GM19351 (cell line): Measurements from ENCODE around the gene NAB1.
"Not testable (repeated sequence)": the region's sequence is repeated elsewhere in the genome, so short reads cannot be mapped to it uniquely, and the experiment has no call there.

ENCODE experiments used
- ATAC-seq: cut with Tn5 transposase; IDR thresholded peaks from one replicate; pipeline ENCODE4 v1.9.1; 2021; ENCODE audit warnings: mild to moderate bottlenecking, moderate library complexity; ENCODE audit not compliant: unreplicated experiment

The NAB1 gene

DNA sequence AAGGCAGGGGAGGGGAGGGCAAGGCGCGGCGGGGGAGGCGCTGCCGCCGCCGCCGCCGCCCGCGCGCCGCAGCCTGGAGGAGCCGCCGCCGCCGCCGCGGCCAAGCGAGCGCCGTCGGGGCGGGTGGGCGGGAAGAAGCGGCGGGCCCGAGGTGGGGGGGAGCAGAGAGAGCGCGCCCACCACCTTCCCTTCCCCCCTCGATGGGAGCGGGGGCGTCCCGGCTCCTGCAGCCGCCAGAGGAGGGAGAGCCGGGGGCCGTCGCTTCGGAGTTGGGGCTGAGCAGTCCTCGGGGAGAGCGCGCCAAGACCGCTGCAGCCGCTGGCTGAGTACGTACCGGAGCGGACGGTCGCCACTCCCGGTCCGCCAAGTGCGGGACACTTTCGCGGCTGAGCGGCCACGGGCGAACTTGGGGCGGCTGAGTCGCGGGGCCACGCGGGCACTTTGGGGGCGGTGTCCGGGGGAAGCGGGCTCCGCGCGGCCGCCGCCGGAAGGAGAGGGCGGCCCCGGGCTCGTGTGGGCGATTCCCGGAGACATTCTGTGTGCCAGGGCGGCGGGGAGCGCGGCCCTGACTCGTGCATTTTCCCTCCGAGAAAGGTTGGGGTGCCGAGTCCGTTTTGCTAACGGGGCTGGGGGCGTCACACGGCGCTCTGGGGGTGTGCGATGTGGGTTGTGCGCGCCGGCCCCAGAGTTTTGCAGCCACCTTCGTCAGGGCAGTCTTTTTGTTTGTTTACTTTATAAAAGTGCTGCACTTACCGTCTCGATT is at the start of gene NAB1:
TSS of gene NAB1 (plus strand) at position 49 of the 763 bp plus-strand sequence. CDS start 10,094 bp downstream, outside the sequence.
- peak; percentile 47 for ATAC-seq

DNA sequence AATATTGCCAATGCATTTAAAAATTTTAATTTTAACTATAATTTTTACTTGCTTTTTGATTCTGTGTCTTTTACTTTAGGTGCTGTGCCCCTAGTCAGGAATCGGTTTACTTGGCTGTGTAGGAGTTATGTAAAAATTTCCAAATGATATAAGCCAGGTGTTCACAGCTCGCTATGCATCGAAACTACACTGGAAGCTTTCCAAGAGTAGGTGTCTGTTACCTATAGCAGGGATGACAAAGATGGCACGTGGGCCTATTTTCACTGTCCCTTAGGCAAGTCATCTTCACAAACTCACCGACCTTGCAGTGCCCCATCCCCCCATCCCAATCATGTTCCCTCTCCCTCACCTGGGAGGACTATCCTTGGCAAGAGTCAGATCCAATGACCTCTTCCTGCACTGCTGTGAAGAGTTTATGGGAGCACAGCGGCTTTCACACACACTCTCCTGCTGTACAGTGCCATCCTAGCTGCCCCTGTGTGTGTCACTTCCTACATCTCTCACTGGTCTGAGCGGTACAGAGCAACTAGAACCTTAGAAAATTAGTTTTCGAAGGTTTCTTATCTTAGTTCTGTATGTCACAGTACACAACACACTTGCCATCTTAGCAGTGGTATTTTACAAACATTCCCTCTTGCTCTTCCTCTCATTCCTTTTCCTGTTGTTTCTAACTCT is 49.2 kb upstream of the NAB1 start:
- ATAC-seq, result no peak

DNA sequence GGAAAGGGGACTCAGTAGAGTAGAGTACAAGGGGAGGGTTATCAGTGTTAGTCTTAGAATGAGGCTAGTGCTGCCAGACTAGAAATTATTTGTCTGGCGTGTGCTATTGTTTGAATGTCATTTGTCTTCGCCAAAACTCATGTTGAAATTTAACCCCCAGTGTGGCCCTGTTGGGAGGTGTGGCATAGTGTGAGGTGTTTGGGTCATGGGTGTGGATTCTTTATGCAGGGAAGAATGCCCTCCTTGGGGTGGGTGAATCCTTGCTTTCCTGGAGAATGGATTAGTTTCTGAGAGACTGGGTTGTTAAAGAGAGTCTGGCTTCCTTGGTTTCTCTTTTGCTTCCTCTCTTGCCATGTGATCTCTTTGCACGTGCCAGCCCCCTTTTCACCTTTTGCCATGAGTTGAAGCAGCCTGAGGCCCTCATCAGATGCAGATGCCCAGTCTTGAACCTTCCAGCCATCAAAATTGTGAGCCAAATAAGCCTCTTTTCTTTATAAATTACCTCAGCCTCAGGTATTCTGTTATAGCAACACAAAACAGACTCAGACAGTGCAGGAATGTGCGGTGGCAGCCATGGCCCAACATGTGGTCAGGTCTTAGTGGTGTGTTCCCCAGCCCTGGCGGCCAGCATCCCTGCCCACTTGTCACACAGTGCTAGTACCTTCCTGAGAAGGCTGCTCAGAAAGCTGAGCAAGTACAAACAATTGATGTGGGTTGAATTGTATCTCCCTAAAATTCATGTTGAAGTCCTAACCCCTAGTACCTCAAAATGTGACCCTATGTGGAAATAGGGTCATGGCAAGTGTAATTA is 48.4 kb upstream of the NAB1 start:
- no peak for ATAC-seq

DNA sequence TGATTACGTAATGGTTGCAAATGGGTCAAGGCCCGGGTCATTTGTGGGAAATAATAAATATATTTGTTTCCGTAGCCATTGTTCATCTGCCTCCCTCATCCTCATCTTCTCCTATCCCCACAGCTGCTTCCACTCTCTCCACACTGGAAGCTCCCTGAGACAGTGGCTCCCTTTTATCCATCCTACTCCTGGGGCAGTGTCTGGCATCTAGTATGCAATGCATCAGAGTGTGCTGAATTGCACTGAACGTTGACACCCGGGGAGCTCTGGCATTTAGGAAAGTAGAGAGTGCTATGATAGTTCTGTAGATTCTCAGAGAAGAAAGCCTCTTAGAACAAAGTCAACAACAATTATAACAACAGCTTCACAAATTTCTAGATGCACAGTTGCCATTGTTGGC is 45.5 kb upstream of the NAB1 start:
- ATAC-seq, result no peak

DNA sequence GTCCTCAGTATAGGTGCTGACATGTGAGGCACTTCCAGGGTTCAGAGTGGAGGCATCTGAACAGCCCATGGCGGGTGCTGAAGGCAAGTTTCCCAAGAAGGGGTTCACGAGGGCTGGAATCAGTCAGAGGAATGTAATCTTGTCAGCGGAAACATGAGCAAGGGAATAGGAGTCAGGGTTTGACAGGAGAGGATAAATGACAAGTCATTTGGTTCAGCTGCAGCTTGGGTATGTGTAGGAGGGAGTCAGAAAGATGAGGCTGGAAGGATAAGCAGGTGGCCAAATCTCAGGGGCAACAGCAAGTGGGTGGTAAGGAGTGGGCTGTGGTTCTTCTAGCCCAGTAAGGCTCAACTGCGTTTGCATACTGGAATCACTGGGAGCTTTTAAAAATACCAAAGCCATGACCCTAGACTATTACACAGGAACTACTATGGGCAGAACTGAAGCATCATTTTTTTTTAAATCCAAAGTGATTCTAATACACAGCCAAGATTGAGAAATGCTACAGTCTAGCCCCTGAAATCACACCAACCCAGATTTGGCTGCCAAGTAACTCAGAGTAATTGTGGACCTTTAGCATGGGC is 41.8 kb upstream of the NAB1 start:
- ATAC-seq, result peak; percentile 44

DNA sequence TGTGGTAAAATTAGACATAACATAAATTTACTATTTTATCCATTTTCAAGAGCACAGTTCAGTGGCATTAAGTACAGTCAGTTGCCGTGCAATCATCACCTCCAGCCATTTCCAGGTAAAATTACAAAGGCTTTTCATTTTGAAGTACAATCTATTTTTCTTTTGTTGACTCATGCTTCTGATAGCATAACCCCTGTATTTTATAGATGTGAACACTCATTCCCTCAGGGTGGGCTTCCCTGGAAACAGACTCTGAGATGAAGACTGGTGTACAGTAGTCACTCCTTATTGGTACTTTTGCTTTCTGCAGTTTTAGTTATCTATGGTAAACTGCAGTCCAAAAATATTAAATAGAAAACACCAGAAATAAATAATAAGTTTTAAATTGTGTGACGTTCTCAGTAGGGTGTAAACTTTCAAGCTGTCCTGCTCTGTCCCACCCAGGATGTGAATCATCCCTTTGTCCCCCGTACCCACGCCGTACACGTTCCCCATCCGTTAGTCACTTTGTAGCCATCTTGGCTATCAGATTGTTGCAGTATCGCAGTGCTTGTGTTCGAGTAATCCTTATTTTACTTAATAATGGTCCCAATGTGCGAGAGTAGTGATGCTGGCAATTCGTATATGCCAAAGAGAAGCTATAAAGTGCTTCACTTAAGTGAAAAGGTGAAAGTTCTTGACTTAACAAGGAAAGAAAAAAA is 41.1 kb upstream of the NAB1 start:
- ATAC-seq, result no peak

DNA sequence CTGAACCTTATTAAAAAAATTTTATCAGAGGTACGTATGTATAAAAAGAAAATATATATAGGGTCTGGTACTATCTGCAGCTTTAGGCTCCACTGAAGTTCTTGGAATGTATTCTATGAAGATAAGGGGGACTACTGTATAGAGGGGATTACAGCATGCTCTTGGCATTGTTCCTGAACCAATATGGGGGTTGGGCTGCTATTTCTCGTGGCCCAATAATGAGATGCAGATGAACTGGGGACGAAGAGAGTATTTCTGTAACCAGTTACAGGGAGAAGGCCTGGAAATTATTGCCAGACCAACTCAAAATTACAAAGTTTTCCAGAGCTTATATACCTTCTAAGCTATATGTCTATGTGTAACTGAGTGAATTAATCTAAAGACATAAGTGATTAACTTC is 40.0 kb upstream of the NAB1 start:
- not testable (repeated sequence) for ATAC-seq

DNA sequence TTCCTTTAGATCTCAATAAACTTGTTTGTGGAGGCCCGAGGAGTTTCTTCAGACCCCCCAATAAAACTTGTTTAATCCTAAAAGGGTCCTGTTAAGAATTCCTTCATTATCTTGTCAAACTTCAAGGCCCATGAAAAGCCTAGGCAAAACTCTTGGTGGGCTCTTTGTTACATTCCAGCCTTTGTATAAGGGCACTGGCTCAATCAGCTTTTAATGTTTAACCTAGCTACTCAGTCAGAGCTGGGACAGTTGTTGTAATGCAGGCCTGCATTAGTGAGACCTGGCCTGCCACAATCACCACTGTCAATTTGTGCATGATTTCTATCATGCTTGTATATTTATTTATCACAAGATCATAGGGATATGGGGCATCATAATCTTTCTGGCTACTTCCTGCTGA is 39.5 kb upstream of the NAB1 start:
- ATAC-seq, result not testable (repeated sequence)

GRCh38 chr2:190610528-190610927 is 38.4 kb upstream of the NAB1 start:
- not testable (repeated sequence) for ATAC-seq

GRCh38 chr2:190615555-190616200 is 33.2 kb upstream of the NAB1 start:
- ATAC-seq, result no peak

- no peak for ATAC-seq
Observed at GRCh38 chr2:190618030-190618429, 30.9 kb upstream of the NAB1 start.

- no peak for ATAC-seq
Observed at GRCh38 chr2:190625691-190626090, 23.2 kb upstream of the NAB1 start.

DNA sequence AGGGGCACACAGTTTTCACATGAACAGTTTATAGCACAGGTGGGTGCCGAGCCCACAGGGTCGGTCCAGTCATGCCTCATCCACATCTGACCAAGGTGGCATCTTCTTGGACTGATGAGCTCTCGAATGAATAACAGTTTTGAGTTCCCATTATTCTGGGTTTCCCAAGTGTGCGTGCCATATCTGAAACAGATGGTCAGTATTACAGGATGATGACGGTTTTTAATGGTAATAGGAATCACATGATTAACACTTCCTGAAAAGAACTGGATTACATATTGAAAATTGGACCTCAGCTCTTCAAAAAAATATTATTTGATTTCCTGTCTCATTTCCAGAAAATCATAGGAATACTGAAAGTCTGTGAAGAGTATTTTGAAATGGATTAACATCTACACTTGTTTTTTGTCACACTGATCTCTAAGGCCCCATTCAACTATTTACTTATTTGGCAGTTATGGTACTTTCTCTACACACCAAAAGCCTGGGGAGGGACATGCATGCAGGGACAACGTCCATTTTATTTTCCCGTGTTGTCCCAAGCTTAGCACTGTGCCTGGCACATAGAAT is 22.2 kb upstream of the NAB1 start:
- ATAC-seq, result no peak

DNA sequence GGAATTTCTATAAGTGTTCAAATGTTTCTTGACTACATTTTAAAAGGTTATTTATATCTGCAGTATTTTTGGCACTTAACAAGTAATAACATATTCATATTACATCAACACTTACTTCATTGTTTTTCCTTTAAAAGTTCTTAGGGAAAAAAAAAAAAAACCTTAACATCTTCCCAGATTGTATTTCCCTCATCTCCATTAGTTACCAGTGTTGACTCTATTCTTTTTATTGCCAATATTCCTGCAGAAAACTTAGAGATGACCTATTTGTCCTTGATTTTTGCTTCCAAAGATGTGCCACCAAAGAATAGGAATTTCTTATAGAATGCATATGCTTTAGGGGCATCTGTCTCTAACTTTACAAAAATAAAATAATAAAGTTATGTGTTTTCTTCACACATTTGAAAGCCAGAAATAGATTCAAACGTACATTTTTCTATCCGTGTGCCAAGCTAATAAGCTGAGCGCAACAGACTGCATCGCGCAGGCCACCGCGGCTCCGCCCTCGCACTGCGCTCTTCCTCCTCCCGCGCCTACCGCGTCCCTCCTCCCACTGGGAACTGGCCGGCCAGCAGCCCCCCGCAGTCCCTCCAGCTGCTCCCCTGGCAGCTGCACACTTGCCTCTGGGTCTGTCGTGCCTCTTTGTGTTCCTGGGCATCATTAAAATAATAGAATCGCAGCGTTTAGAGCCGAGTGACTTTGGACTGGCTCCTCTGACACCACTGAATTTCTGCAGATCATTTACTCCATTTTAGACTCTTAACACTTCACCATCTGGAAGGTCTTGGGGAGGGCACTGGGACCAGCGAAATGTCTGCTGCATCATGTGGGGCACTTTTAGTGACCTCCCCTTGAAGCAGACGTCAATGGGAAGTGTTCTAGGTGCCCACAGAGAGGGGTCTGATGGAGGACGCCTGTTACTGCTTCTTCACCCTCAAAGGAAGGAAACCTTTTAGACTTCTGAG is 21.2 kb upstream of the NAB1 start:
- ATAC-seq, result peak; percentile 92

DNA sequence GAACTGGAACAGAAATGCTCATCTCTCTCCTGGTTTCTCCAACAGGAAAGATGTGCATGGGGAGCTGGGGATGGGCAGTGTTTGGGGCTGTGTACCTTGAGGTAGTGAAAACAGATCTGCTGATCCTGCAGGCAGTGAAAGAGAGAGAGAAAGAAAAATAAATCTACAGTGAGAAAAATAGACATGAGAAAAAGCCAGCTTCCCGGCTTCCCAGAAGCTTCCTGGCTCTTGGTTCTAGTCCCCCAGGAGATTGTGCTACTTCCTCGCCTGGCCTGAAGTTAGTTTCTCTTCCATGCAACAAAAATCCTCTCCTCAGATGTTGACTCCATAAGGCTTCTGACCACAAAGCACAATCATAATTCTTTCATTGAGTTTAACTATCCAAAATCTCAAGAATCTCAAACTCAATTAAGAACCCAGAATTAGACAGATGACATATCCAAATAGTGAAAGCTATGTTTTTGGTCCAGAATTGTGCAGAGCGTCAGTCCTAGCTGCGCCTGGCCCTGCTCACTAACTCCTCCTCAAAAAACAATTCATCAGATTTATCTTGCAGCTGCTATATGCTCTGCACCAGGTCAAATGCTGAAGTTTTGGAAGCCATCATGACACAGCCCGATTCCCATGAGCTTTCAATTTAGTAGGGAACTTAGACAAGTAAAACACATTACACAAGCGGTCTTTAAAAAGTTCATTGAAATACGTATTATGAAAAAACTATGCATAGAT is 20.1 kb upstream of the NAB1 start:
- no peak for ATAC-seq

DNA sequence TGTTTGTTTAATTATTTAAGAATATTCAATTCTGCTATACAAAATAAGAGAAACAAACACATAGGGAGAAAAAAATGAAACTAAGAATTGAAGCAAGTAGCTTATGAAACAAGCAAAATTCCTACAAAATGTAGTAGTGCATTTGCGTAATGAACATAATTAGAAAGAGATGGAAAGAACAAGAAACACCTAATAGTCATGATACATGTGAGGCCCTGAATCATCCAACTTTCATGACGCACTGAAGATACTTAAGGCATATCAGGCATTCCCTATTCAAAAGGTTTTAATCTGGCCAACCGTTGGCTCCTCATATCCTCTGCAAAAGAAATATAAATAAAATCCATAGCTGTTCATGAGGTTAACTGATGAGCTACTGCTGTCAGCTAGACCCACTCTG is 14.5 kb upstream of the NAB1 start:
- ATAC-seq, result no peak

- ATAC-seq, result no peak
Observed at GRCh38 chr2:190635781-190636180, 13.1 kb upstream of the NAB1 start.

DNA sequence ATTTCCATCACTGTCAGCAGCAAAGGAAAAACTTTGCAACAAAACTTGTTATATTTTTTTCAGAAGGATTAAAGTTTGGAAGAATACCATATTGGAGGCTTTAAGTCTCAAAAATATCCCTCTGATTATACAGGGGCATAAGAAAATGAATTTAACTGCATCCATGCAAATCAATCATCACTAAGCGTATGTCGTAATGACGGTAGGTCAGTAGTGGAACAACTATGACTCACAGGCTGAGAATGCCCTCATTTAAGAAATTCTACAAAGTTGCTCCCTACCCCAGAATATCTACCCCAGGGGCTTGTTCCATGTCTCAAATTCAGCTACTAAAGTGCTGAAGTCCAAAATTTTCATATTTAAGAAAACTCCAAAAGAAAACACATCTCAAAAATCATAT is 12.5 kb upstream of the NAB1 start:
- ATAC-seq, result no peak
